Neural cell (in vitro differentiated cells): ENCODE measurements around the gene GATA2. TPM values are rescaled to one million over a fixed set of nuclear protein-coding genes. Genes with fewer than 3 reads are reported as not detected.

Experiments
- H2AFZ ChIP-seq: fragments of 200-600, 300-800 bp; sonication (generic), shearing (Covaris generic); 2 replicates; pipeline ENCODE4 v1.6.0; 2014; ENCODE audit warnings: low read depth, mild to moderate bottlenecking, antibody characterized with exemption, low read length, moderate library complexity
- H3F3A ChIP-seq: fragments of 200-600 bp; shearing (Covaris generic); 2 replicates; pipeline ENCODE4 v1.6.1; 2016; ENCODE audit warnings: mild to moderate bottlenecking, moderate library complexity, mixed read lengths, antibody characterized with exemption, low read length; ENCODE audit not compliant: insufficient read depth, poor library complexity, severe bottlenecking
- H3K27ac ChIP-seq: fragments of 200-600, 300-800 bp; sonication (generic), shearing (Covaris generic); 2 replicates; pipeline ENCODE4 v1.5.1; 2014; ENCODE audit warnings: mild to moderate bottlenecking, low read length, moderate library complexity
- H3K27me3 ChIP-seq: fragments of 300-800, 200-600 bp; sonication (generic), shearing (Covaris generic); 2 replicates; pipeline ENCODE4 v1.6.0; 2014; ENCODE audit warnings: mild to moderate bottlenecking, low read depth, low read length, moderate library complexity; ENCODE audit not compliant: insufficient read depth
- H3K36me3 ChIP-seq: fragments of 300-800, 200-600 bp; sonication (generic), shearing (Covaris generic); 2 replicates; pipeline ENCODE4 v1.5.1; 2014; ENCODE audit warnings: mild to moderate bottlenecking, antibody characterized with exemption, low read length, moderate library complexity; ENCODE audit not compliant: insufficient read depth
- H3K4me2 ChIP-seq: fragments of 300-800, 200-600 bp; sonication (generic), shearing (Covaris generic); 2 replicates; pipeline ENCODE4 v1.6.0; 2014; ENCODE audit warnings: mild to moderate bottlenecking, low read length
- H3K4me3 ChIP-seq: fragments of 300-800, 200-600 bp; sonication (generic), shearing (Covaris generic); 2 replicates; pipeline ENCODE4 v1.5.1; 2014; ENCODE audit warnings: mild to moderate bottlenecking, low read length, moderate library complexity
- H3K79me2 ChIP-seq: fragments of 200-600 bp; shearing (Covaris generic); replicated peaks from 2 replicates; pipeline ENCODE4 v1.6.0; 2014; ENCODE audit warnings: mild to moderate bottlenecking, low read length, moderate library complexity; ENCODE audit not compliant: insufficient read depth
- H3K9ac ChIP-seq: fragments of 300-800, 200-600 bp; sonication (generic), shearing (Covaris generic); 2 replicates; pipeline ENCODE4 v1.6.1; 2016; ENCODE audit warnings: mild to moderate bottlenecking, low read length, mixed read lengths
- H3K9me2 ChIP-seq: fragments of 200-600 bp; shearing (Covaris generic); 2 replicates; pipeline ENCODE4 v1.6.1; 2016; ENCODE audit warnings: mild to moderate bottlenecking, low read length, mixed read lengths; ENCODE audit not compliant: insufficient read depth
- H3K9me3 ChIP-seq: fragments of 200-600, 300-800 bp; sonication (generic), shearing (Covaris generic); 2 replicates; pipeline ENCODE4 v1.6.1; 2016; ENCODE audit warnings: mild to moderate bottlenecking, mixed run types, low read length, moderate library complexity, mixed read lengths
- H4K20me1 ChIP-seq: fragments of 200-600 bp; shearing (Covaris generic); 2 replicates; pipeline ENCODE4 v1.6.1; 2016; ENCODE audit warnings: mild to moderate bottlenecking, mixed run types; ENCODE audit not compliant: insufficient read depth
- EP300 ChIP-seq: fragments of 450-650 bp; conservative IDR thresholded peaks from 2 replicates; pipeline ENCODE4 v1.6.1; 2014; ENCODE audit warnings: antibody characterized with exemption, mild to moderate bottlenecking, moderate library complexity; ENCODE audit not compliant: poor library complexity, severe bottlenecking
- EZH2 ChIP-seq: fragments of 200-600, 300-800 bp; shearing (Covaris generic), sonication (generic); IDR thresholded peaks from 2 replicates; pipeline ENCODE4 v1.6.1; 2014; ENCODE audit warnings: antibody characterized with exemption, low read length, borderline replicate concordance, mild to moderate bottlenecking; ENCODE audit not compliant: insufficient read depth, poor library complexity, severe bottlenecking
- MXI1 ChIP-seq: fragments of 450-650 bp; conservative IDR thresholded peaks from 2 replicates; pipeline ENCODE4 v1.6.1; 2014; ENCODE audit warnings: antibody characterized with exemption, mild to moderate bottlenecking; ENCODE audit not compliant: poor library complexity, severe bottlenecking
- POLR2AphosphoS5 ChIP-seq: IDR thresholded peaks from 2 replicates; pipeline ENCODE4 v1.6.1; 2012
- RAD21 ChIP-seq: fragments of 450-650 bp; conservative IDR thresholded peaks from 2 replicates; pipeline ENCODE4 v1.6.1; 2014; ENCODE audit warnings: antibody characterized with exemption, mild to moderate bottlenecking, moderate library complexity
- SMC3 ChIP-seq: fragments of 450-650 bp; conservative IDR thresholded peaks from 2 replicates; pipeline ENCODE4 v1.6.1; 2014; ENCODE audit warnings: antibody characterized with exemption, mild to moderate bottlenecking, moderate library complexity; ENCODE audit not compliant: poor library complexity
- TAF1 ChIP-seq: IDR thresholded peaks from 2 replicates; pipeline ENCODE4 v1.6.1; 2012; ENCODE audit warnings: low read depth
- polyA plus RNA-seq: library from polyadenylated mRNA; depleted of rRNA; stranded (reverse); fragments of >200 nt; gene quantifications from 2 replicates; pipeline ENCODE4 v1.2.3, GENCODE V29; 2014
- TF ChIP-seq, protein P1 (sequence below): fragments of 450-650 bp; IDR thresholded peaks from 2 replicates; pipeline ENCODE4 v1.5.1; 2014; ENCODE audit warnings: antibody characterized with exemption, mild to moderate bottlenecking, moderate library complexity; ENCODE audit not compliant: poor library complexity, severe bottlenecking
- TF ChIP-seq, protein P2 (sequence below): IDR thresholded peaks from 2 replicates; pipeline ENCODE4 v1.6.1; 2012; ENCODE audit warnings: borderline replicate concordance

The GATA2 gene
- polyA plus RNA-seq, 1 donor from 2014 or later = not detected

DNA sequence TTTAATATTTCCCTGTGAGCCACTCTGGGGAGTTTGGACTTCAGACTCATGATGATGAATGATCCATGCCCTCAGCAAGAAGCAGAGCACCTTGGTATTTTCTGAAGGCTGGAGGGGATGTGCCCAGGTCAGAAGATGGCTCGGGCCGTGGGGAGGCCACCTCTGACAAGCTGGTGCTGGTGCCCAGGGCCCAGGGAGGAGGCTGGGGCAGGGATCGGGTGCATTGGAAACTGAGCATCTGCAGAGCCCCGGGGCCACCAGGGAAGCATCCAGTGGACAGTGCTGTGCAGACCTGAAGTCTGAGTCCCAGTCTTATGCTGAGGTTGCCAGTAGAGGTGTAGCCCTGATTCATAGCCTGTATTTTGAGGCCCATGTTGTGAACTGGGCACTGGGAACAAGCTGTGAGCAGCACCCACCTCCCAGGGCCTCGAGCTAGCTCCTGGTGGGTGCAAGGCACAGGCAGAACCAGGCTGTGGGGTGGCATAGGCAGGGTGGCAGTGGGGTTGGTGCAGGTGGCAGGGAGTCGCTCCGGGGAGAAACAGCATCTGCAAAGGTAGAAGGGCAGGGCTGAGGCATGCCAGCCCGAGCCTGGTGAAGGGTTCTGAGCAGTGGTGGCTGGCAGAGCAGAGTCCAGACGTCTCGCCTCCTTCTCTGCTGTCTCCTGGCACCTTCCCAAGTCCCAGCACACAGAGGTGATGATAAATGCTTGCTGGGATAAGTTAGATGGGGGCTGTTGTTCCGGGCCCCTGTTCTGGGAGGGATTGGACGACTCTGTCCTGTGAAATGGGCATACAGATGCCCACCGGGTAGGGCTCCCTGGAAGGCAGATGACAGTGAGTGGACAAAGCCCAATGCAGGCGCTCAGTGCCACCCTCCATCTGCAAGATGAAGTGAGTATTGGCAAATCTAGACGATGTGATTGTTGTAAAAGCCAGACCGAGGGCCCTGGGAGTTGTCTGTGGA is 36.9 kb downstream of the GATA2 start:
- Histone ChIP-seq H3K9me3 (no peaks in the 10 kb centered on the region), H3K4me3 (no peak overlapping the region), H3K27ac (no peak overlapping the region), H3K9me2 (no peaks in the 10 kb centered on the region), H3K36me3 (no peaks in the 10 kb centered on the region), H2AFZ (no peak overlapping the region), H3K79me2 (no peaks in the 10 kb centered on the region), H3K9ac (no peak overlapping the region), H3K27me3 (no peaks in the 10 kb centered on the region), H3K4me2 (no peak overlapping the region), H4K20me1 (no peaks in the 10 kb centered on the region), H3F3A (no peaks in the 10 kb centered on the region)
- TF ChIP-seq SMC3 (no peak), EP300 (no peak), TAF1 (no peak), EZH2 (no peak), MXI1 (no peak), POLR2AphosphoS5 (no peak), RAD21 (no peak)
- TF ChIP-seq, protein P1, sequence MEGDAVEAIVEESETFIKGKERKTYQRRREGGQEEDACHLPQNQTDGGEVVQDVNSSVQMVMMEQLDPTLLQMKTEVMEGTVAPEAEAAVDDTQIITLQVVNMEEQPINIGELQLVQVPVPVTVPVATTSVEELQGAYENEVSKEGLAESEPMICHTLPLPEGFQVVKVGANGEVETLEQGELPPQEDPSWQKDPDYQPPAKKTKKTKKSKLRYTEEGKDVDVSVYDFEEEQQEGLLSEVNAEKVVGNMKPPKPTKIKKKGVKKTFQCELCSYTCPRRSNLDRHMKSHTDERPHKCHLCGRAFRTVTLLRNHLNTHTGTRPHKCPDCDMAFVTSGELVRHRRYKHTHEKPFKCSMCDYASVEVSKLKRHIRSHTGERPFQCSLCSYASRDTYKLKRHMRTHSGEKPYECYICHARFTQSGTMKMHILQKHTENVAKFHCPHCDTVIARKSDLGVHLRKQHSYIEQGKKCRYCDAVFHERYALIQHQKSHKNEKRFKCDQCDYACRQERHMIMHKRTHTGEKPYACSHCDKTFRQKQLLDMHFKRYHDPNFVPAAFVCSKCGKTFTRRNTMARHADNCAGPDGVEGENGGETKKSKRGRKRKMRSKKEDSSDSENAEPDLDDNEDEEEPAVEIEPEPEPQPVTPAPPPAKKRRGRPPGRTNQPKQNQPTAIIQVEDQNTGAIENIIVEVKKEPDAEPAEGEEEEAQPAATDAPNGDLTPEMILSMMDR = no peak
- TF ChIP-seq, protein P2, sequence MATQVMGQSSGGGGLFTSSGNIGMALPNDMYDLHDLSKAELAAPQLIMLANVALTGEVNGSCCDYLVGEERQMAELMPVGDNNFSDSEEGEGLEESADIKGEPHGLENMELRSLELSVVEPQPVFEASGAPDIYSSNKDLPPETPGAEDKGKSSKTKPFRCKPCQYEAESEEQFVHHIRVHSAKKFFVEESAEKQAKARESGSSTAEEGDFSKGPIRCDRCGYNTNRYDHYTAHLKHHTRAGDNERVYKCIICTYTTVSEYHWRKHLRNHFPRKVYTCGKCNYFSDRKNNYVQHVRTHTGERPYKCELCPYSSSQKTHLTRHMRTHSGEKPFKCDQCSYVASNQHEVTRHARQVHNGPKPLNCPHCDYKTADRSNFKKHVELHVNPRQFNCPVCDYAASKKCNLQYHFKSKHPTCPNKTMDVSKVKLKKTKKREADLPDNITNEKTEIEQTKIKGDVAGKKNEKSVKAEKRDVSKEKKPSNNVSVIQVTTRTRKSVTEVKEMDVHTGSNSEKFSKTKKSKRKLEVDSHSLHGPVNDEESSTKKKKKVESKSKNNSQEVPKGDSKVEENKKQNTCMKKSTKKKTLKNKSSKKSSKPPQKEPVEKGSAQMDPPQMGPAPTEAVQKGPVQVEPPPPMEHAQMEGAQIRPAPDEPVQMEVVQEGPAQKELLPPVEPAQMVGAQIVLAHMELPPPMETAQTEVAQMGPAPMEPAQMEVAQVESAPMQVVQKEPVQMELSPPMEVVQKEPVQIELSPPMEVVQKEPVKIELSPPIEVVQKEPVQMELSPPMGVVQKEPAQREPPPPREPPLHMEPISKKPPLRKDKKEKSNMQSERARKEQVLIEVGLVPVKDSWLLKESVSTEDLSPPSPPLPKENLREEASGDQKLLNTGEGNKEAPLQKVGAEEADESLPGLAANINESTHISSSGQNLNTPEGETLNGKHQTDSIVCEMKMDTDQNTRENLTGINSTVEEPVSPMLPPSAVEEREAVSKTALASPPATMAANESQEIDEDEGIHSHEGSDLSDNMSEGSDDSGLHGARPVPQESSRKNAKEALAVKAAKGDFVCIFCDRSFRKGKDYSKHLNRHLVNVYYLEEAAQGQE = no peak

DNA sequence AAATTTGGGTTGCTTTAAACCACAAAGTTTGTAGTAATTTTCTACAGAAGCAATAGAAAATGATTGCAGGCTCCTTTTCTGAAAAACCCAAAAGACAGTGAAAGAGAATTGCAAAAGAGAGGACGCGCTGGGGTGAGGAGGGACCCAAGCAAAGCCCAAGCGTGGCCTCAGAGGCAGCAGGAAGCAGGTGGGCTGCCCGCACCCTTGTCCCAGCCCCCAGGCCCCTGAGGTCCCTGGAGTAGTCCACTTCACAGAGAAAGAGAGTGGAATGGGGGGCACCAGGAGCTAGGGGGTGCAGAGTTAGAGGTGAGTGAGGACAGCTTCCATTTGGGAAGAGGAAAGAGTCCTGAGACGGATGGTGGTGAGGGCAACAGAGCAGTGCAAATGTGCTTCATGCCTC is 37.9 kb downstream of the GATA2 start:
- Histone ChIP-seq H4K20me1 (no peaks in the 10 kb centered on the region), H2AFZ (no peak overlapping the region), H3F3A (no peaks in the 10 kb centered on the region), H3K4me2 (no peak overlapping the region), H3K4me3 (no peak overlapping the region), H3K27ac (no peak overlapping the region), H3K27me3 (no peaks in the 10 kb centered on the region), H3K9me3 (no peaks in the 10 kb centered on the region), H3K36me3 (no peaks in the 10 kb centered on the region), H3K79me2 (no peaks in the 10 kb centered on the region), H3K9me2 (no peaks in the 10 kb centered on the region), H3K9ac (no peak overlapping the region)
- TF ChIP-seq, protein P1 = no peak
- no peak for TF ChIP-seq SMC3
- TF ChIP-seq, protein P2 = no peak
- no peak for TF ChIP-seq MXI1
- no peak for TF ChIP-seq EZH2
- no peak for TF ChIP-seq RAD21
- TF ChIP-seq TAF1 = no peak
- TF ChIP-seq POLR2AphosphoS5 = no peak
- no peak for TF ChIP-seq EP300
